WI38 (cell line): ENCODE results near the gene MAP2K4.
"Not testable (repeated sequence)": the region's sequence is repeated elsewhere in the genome, so short reads cannot be mapped to it uniquely, and the experiment has no call there.

Experiments
- H3K4me3 ChIP-seq: 2 replicates; pipeline ENCODE4 v1.5.1; 2011; ENCODE audit warnings: low read depth, mild to moderate bottlenecking, control low read depth, low read length
- TF ChIP-seq, protein P1 (sequence below): IDR thresholded peaks from 2 replicates; pipeline ENCODE4 v1.5.1; 2012; ENCODE audit warnings: low read depth, mild to moderate bottlenecking, control low read depth, low read length

Gene MAP2K4

DNA sequence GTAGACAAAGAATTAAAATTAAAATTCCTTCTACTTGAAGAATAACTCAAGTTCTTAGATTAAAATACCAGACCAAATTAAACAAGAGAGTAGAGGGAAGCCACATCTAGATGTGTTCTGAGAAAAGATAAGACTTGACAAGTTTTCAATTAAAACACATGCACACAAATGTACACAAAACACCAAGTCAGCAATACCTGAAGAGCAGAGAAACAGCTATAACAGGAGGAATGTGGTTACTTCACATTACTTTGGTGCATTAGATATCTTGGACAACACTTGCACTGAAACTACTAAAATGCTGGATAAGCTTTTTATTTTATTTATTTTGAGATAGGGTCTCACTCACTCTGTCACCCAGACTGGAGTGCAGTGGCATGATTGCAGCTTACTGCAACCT lies 113.9 kb downstream of the MAP2K4 start:
- TF ChIP-seq, protein P1, sequence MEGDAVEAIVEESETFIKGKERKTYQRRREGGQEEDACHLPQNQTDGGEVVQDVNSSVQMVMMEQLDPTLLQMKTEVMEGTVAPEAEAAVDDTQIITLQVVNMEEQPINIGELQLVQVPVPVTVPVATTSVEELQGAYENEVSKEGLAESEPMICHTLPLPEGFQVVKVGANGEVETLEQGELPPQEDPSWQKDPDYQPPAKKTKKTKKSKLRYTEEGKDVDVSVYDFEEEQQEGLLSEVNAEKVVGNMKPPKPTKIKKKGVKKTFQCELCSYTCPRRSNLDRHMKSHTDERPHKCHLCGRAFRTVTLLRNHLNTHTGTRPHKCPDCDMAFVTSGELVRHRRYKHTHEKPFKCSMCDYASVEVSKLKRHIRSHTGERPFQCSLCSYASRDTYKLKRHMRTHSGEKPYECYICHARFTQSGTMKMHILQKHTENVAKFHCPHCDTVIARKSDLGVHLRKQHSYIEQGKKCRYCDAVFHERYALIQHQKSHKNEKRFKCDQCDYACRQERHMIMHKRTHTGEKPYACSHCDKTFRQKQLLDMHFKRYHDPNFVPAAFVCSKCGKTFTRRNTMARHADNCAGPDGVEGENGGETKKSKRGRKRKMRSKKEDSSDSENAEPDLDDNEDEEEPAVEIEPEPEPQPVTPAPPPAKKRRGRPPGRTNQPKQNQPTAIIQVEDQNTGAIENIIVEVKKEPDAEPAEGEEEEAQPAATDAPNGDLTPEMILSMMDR, result no peak
- H3K4me3 ChIP-seq, result no peak overlapping the region

DNA sequence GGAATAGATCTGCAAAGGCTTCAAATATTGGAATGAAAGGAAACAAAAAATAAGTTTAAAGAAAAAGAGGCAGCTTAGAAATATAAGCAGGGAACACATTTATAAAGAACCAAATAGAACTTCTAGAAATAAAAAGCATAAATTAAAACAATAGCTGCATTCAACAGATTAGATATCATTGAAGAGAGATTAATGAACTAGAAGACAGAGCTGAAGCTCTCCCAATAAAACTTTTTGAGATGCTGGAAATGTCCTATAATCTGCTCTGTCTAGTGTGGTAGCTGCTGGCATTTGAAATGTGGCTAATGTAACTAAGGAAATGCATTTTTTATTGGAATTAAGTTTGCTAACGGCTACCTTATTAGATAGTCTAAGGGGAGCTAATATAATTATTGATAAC lies 115.6 kb downstream of the MAP2K4 start:
- TF ChIP-seq, protein P1, result no peak
- no peak overlapping the region for H3K4me3 ChIP-seq

DNA sequence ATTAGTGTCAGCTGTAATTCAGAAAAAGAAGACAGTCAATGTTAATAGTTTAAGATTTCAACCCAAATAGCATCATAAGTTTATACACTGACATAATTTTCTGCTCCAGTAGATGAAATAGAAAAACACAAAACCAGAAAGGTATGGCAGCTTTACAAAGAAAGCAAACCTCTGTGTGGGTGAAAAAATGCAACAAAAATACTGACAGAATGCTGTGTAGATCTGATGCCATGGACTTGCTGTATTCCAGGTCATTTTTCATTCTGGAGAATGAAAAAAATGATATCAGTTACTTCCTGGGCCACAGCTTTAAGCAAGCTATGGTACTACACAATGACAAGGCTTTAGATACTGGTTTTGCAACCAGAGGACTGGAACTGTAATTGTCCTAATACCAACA lies 116.0 kb downstream of the MAP2K4 start:
- TF ChIP-seq, protein P1, result no peak
- no peak overlapping the region for H3K4me3 ChIP-seq

DNA sequence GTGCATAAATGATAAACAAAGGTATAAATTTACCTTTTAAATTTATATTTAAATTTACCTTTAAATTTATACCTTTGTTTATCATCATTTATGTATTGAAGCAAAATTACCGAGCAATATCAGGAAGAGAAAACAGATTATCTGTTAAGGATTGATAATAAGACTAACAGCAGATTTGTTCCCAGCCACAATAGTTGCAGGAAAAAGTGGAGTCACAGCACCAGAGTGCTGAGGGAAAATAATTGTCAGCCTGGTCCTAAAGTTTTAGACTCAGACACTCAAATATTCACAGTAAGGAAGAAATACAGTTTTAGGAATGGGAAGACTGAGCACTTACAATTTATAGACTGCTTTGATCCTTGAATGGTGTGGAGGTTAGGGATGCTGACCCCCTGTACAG lies 117.2 kb downstream of the MAP2K4 start:
- TF ChIP-seq, protein P1, result no peak
- H3K4me3 ChIP-seq, result no peak overlapping the region

DNA sequence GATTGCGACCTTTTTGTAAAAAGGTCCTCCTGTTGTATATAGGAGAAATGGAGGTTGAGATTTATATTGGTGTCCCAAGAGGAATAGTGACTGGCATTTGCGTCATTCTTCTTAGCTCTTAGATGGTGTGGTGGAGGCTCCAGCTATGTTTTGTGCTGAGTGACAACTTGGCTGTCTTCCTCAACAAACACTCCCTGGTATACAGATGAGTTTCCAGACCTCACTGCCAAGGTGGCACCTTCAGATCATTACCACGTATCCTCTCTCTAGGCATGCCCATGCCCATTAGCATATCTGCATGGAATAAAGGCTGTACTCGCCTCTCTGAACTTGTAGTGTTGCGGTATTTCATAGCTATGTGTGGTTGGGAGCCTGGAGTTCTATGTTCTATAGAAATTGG lies 120.0 kb downstream of the MAP2K4 start:
- H3K4me3 ChIP-seq, result no peak overlapping the region
- TF ChIP-seq, protein P1, result no peak

DNA sequence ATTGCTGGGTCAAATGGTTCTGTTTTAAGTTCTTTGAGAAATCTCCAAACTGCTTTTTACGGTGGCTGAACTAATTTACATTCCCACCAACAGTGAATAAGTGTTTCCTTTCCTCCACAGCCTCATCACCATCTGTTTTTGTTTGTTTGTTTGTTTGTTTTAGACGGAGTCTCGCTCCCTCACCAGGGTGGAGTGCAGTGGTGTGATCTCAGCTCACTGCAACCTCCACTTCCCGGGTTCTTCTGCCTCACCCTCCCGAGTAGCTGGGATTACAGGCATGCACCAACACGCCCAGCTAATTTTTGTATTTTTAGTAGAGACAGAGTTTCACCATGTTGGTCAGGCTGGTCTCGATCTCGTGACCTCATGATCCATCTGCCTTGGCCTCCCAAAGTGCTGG lies 141.5 kb downstream of the MAP2K4 start:
- H3K4me3 ChIP-seq, result not testable (repeated sequence)

DNA sequence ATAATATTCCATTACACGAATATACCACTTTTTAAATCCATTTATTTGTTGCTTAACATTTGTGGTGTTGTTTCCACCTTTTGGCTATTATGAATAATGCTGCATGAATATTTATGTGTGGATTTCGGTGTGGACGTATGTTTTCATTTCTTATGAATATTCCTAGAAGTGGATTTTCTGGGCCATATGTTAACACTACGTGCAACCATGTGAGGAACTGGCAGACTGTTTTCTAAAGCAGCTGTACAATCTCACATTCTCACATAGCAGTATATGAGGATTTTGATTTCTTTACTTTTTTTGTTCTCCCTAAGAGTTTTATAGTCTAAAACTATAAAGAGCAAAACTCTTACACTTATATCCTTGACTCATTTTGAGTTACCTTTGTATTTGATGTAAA lies 143.4 kb downstream of the MAP2K4 start:
- TF ChIP-seq, protein P1, result no peak
- H3K4me3 ChIP-seq, result no peak overlapping the region

DNA sequence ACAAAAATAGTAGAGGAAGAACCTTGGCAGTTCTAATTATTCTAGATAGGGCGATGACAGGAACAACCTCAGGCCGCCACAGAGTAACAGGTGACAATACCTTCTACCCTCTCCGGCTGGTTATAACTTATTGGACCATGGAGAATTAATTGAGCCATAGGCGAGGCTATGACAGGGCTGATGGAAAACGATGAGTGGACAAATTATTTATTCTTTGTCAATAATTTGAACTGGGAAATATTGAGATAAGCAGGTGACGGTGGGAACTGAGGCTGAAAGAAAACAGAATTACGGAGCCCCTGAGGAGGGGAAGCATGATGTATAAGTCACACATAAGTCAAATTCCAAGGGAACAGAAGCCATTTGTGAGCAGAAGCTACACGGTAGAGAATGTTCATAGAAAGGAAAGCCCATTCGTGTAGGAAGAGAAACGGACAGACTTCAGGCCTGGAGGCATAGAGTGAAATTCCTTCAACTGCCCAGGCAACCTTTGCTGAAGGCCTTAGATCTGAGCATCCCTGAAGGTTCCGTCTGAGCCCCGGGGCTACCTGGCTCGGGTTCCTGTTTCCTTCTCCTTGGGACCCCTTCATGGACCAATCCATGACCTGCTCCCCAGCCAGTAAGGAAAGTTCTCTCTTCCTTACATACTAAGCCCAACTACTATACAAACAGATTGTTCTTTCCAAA lies 158.1 kb downstream of the MAP2K4 start:
- TF ChIP-seq, protein P1, result no peak
- no peak overlapping the region for H3K4me3 ChIP-seq
